Astrocyte (in vitro differentiated cells and primary cell): Measurements from ENCODE around the gene RBX1. TPM values are rescaled to one million over a fixed set of nuclear protein-coding genes. Genes with fewer than 3 reads are reported as not detected.
"Not testable (repeated sequence)": the region's sequence is repeated elsewhere in the genome, so short reads cannot be mapped to it uniquely, and the experiment has no call there.

Experiments
- DNase-seq: peaks from one replicate; pipeline ENCODE4 v3.0.0-alpha.2; 2010; ENCODE audit warnings: low read depth
- FAIRE-seq: peaks from 2 replicates; lab custom pipeline; 2011; peaks lifted over from hg19 to GRCh38; lab: Jason Lieb, UNC
- H2AFZ ChIP-seq: 2 replicates; pipeline ENCODE4 v1.6.0; 2012; ENCODE audit warnings: low read depth, low read length, inconsistent platforms
- H3K27ac ChIP-seq: 2 replicates; pipeline ENCODE4 v1.5.1; 2011; ENCODE audit warnings: low read depth, low read length, inconsistent platforms
- H3K27me3 ChIP-seq: 2 replicates; pipeline ENCODE4 v1.6.0; 2011; ENCODE audit warnings: low read length, inconsistent platforms; ENCODE audit not compliant: insufficient read depth
- H3K36me3 ChIP-seq: 2 replicates; pipeline ENCODE4 v1.5.1; 2011; ENCODE audit warnings: low read length, inconsistent platforms; ENCODE audit not compliant: insufficient read depth
- H3K4me1 ChIP-seq: 2 replicates; pipeline ENCODE4 v1.5.1; 2011; ENCODE audit warnings: low read length, inconsistent platforms; ENCODE audit not compliant: insufficient read depth
- H3K4me2 ChIP-seq: 2 replicates; pipeline ENCODE4 v1.6.0; 2012; ENCODE audit warnings: low read length, inconsistent platforms
- H3K4me3 ChIP-seq: 2 replicates; pipeline ENCODE4 v1.5.1; 2011; ENCODE audit warnings: low read depth, mild to moderate bottlenecking, low read length, inconsistent platforms; ENCODE audit not compliant: insufficient read depth
- H3K79me2 ChIP-seq: 2 replicates; pipeline ENCODE4 v1.6.0; 2012; ENCODE audit warnings: mild to moderate bottlenecking, low read length, inconsistent platforms; ENCODE audit not compliant: insufficient read depth
- H3K9ac ChIP-seq: 2 replicates; pipeline ENCODE4 v1.6.0; 2012; ENCODE audit warnings: mild to moderate bottlenecking, low read length, inconsistent platforms
- H3K9me3 ChIP-seq: 2 replicates; pipeline ENCODE4 v1.5.1; 2012; ENCODE audit warnings: low read depth, mild to moderate bottlenecking, low read length, inconsistent platforms; ENCODE audit not compliant: insufficient read depth
- H4K20me1 ChIP-seq: 2 replicates; pipeline ENCODE4 v1.6.0; 2012; ENCODE audit warnings: low read length, inconsistent platforms; ENCODE audit not compliant: insufficient read depth
- H3K27ac Mint-ChIP-seq: one replicate; pipeline ENCODE4 v1.8.0; 2021; ENCODE audit warnings: mild to moderate bottlenecking, mixed read lengths; ENCODE audit not compliant: unreplicated experiment
- H3K27me3 Mint-ChIP-seq: one replicate; pipeline ENCODE4 v1.8.0; 2021; ENCODE audit warnings: low read depth, mixed read lengths; ENCODE audit not compliant: unreplicated experiment
- H3K36me3 Mint-ChIP-seq: one replicate; pipeline ENCODE4 v1.8.0; 2021; ENCODE audit warnings: low read depth, mixed read lengths; ENCODE audit not compliant: unreplicated experiment
- H3K4me1 Mint-ChIP-seq: one replicate; pipeline ENCODE4 v1.8.0; 2021; ENCODE audit warnings: low read depth, mixed read lengths; ENCODE audit not compliant: unreplicated experiment
- H3K4me3 Mint-ChIP-seq: one replicate; pipeline ENCODE4 v1.8.0; 2021; ENCODE audit warnings: mild to moderate bottlenecking, moderate library complexity, mixed read lengths; ENCODE audit not compliant: unreplicated experiment
- H3K9me3 Mint-ChIP-seq: one replicate; pipeline ENCODE4 v1.8.0; 2021; ENCODE audit warnings: mild to moderate bottlenecking, mixed read lengths; ENCODE audit not compliant: unreplicated experiment
- CTCF ChIP-seq: IDR thresholded peaks from 2 replicates; pipeline ENCODE4 v1.5.1; 2011; ENCODE audit warnings: low read depth, mild to moderate bottlenecking, inconsistent platforms, low read length, moderate library complexity; ENCODE audit not compliant: insufficient read depth
- EZH2 ChIP-seq: IDR thresholded peaks from 2 replicates; pipeline ENCODE4 v1.6.1; 2012; ENCODE audit warnings: mild to moderate bottlenecking, low read length, inconsistent platforms; ENCODE audit not compliant: insufficient read depth
- total RNA-seq: library from RNA; stranded (reverse); gene quantifications from 2 replicates; pipeline ENCODE4 v1.2.1, GENCODE V29; 2021

The RBX1 gene
- total RNA-seq, 1 donor from 2014 or later: 54.6 TPM

- Mint-ChIP-seq H3K27me3 (no peaks in the 10 kb centered on the region), H3K27ac (no peak overlapping the region), H3K9me3 (peaks cover 3% of the 10 kb centered on the region), H3K36me3 (no peaks in the 10 kb centered on the region), H3K4me1 (peaks cover 2% of the 10 kb centered on the region), H3K4me3 (no peak overlapping the region)
- no peaks in the 10 kb centered on the region for H3K79me2 ChIP-seq
- H3K4me3 ChIP-seq: no peak overlapping the region
- H3K4me2 ChIP-seq: no peak overlapping the region
- FAIRE-seq (no peak), DNase-seq (no peak)
- no peaks in the 10 kb centered on the region for H3K9me3 ChIP-seq
- TF ChIP-seq CTCF: no peak
- no peak for TF ChIP-seq EZH2
- no peaks in the 10 kb centered on the region for H3K36me3 ChIP-seq
- H3K4me1 ChIP-seq: no peaks in the 10 kb centered on the region
- H2AFZ ChIP-seq: no peak overlapping the region
- H4K20me1 ChIP-seq: no peaks in the 10 kb centered on the region
- H3K27me3 ChIP-seq: no peaks in the 10 kb centered on the region
- H3K27ac ChIP-seq: no peak overlapping the region
- no peak overlapping the region for H3K9ac ChIP-seq
These were observed 50.0 kb downstream of the RBX1 start for GRCh38 chr22:41000941-41001721.

- Mint-ChIP-seq H3K9me3 (peaks cover 3% of the 10 kb centered on the region), H3K27me3 (no peaks in the 10 kb centered on the region), H3K27ac (no peak overlapping the region), H3K4me1 (peaks cover 2% of the 10 kb centered on the region), H3K4me3 (no peak overlapping the region), H3K36me3 (no peaks in the 10 kb centered on the region)
- no peak overlapping the region for H3K9ac ChIP-seq
- no peak overlapping the region for H3K27ac ChIP-seq
- no peak overlapping the region for H2AFZ ChIP-seq
- no peak overlapping the region for H3K4me2 ChIP-seq
- no peaks in the 10 kb centered on the region for H3K36me3 ChIP-seq
- H3K79me2 ChIP-seq: no peaks in the 10 kb centered on the region
- H3K4me1 ChIP-seq: no peaks in the 10 kb centered on the region
- DNase-seq (peak; percentile 57), FAIRE-seq (no peak)
- no peaks in the 10 kb centered on the region for H4K20me1 ChIP-seq
- TF ChIP-seq CTCF (no peak), EZH2 (no peak)
- H3K9me3 ChIP-seq: no peaks in the 10 kb centered on the region
- H3K27me3 ChIP-seq: no peaks in the 10 kb centered on the region
- H3K4me3 ChIP-seq: no peak overlapping the region
These were observed 50.5 kb downstream of the RBX1 start for GRCh38 chr22:41001722-41002122.

- H2AFZ ChIP-seq, H3K27ac ChIP-seq, H3K9ac ChIP-seq, H3K9me3 ChIP-seq, H3K27me3 ChIP-seq, H3K9me3 Mint-ChIP-seq, H3K4me1 Mint-ChIP-seq, H4K20me1 ChIP-seq, H3K4me1 ChIP-seq, H3K4me3 Mint-ChIP-seq, H3K79me2 ChIP-seq, H3K36me3 ChIP-seq, H3K4me2 ChIP-seq, FAIRE-seq, H3K36me3 Mint-ChIP-seq, H3K27ac Mint-ChIP-seq, H3K27me3 Mint-ChIP-seq, H3K4me3 ChIP-seq, DNase-seq: not testable (repeated sequence)
These were observed 51.2 kb downstream of the RBX1 start for GRCh38 chr22:41002386-41002785.
